Cardiac septum (tissue), 1 donor: ENCODE measurements around the gene PTPN23. TPM values are rescaled to one million over a fixed set of nuclear protein-coding genes. Genes with fewer than 3 reads are reported as not detected.
"Not testable (repeated sequence)": the region's sequence is repeated elsewhere in the genome, so short reads cannot be mapped to it uniquely, and the experiment has no call there.

Experiments
- DNase-seq: peaks from one replicate; pipeline ENCODE4 v3.0.0-alpha.2; 2020; ENCODE audit warnings: low spot score
- intact Hi-C: fragments of 100-400 bp; cut with DNase I; formaldehyde crosslinking; loops from one replicate; pipeline ENCODE4 v1.14.0; 2022
- total RNA-seq: library from RNA; stranded (reverse); fragmentation: NEBNext Ultra II Directional; extraction: Animal tissue kit (Norgen Biotek cat#: 25700); gene quantifications from one replicate; pipeline ENCODE4 v1.2.1, GENCODE V29; 2021
- donor health status: DM: no; HTN: no; CAD: no.

Gene PTPN23
- total RNA-seq, 1 donor from 2014 or later = 24.0 TPM

- intact Hi-C loops = loop anchor here (5.0 kb wide), 1 partner anchor 38 kb away; no protein-coding TSS in a partner anchor
- DNase-seq = no peak
These were observed 15.3 kb upstream of the PTPN23 start for GRCh38 chr3:47365213-47366153.

- no peak for DNase-seq
- intact Hi-C loops = loop anchor here (5.0 kb wide), 1 partner anchor 40 kb away; no protein-coding TSS in a partner anchor
These were observed 14.0 kb upstream of the PTPN23 start for GRCh38 chr3:47366833-47367232.

GRCh38 chr3:47367631-47368030 is 13.2 kb upstream of the PTPN23 start:
- intact Hi-C loops = loop anchor here (5.0 kb wide), 1 partner anchor 40 kb away; no protein-coding TSS in a partner anchor
- DNase-seq = no peak

GRCh38 chr3:47370020-47370419 is 10.8 kb upstream of the PTPN23 start:
- intact Hi-C loops = loop anchor here (5.0 kb wide), 1 partner anchor 118 kb away; no protein-coding TSS in a partner anchor
- not testable (repeated sequence) for DNase-seq

GRCh38 chr3:47370887-47371697 is 9.7 kb upstream of the PTPN23 start:
- no peak for DNase-seq
- intact Hi-C loops = loop anchor here (5.0 kb wide), 1 partner anchor 119 kb away; no protein-coding TSS in a partner anchor

GRCh38 chr3:47374587-47374986 is 6.2 kb upstream of the PTPN23 start:
- intact Hi-C loops = loop anchor here (5.0 kb wide), 1 partner anchor 122 kb away; no protein-coding TSS in a partner anchor
- no peak for DNase-seq

GRCh38 chr3:47376393-47376792 is 4.4 kb upstream of the PTPN23 start:
- intact Hi-C loops = no loop called here

GRCh38 chr3:47377186-47377585 is 3.6 kb upstream of the PTPN23 start:
- DNase-seq = no peak
- intact Hi-C loops = no loop called here

More at GRCh38 chr3:47376393-47376792, 4.4 kb upstream of the PTPN23 start:
- DNase-seq = no peak

GRCh38 chr3:47378869-47379268 is 2.0 kb upstream of the PTPN23 start:
- no peak for DNase-seq

GRCh38 chr3:47379411-47379899 is 1.4 kb upstream of the PTPN23 start:
- intact Hi-C loops = no loop called here
- no peak for DNase-seq

More at GRCh38 chr3:47378869-47379268, 2.0 kb upstream of the PTPN23 start:
- intact Hi-C loops = no loop called here

- no peak for DNase-seq
- intact Hi-C loops = loop anchor here (5.0 kb wide), 2 partner anchors 98 to 218 kb away; partner anchors contain the start of genes KIF9, KLHL18 and SETD2
These were observed 708 bp upstream of the PTPN23 start for GRCh38 chr3:47380026-47380600.

GRCh38 chr3:47381317-47382157 is 716 bp downstream of the PTPN23 start:
- intact Hi-C loops = loop anchor here (5.0 kb wide), 2 partner anchors 99 to 219 kb away; partner anchors contain the start of genes KIF9, KLHL18 and SETD2
- DNase-seq = peak; percentile 90

GRCh38 chr3:47384425-47384824 is 3.6 kb downstream of the PTPN23 start:
- intact Hi-C loops = loop anchor here (5.0 kb wide), 2 partner anchors 102 to 222 kb away; partner anchors contain the start of genes KIF9, KLHL18 and SETD2
- DNase-seq = no peak

GRCh38 chr3:47385007-47385406 is 4.2 kb downstream of the PTPN23 start:
- intact Hi-C loops = no loop called here
- DNase-seq = no peak

- no peak for DNase-seq
- intact Hi-C loops = no loop called here
These were observed 5.0 kb downstream of the PTPN23 start for GRCh38 chr3:47385796-47386195.

GRCh38 chr3:47392933-47393332 is 12.1 kb downstream of the PTPN23 start:
- DNase-seq = no peak

GRCh38 chr3:47394140-47394870 is 13.5 kb downstream of the PTPN23 start:
- intact Hi-C loops = no loop called here
- DNase-seq = no peak

More at GRCh38 chr3:47392933-47393332, 12.1 kb downstream of the PTPN23 start:
- intact Hi-C loops = no loop called here

- intact Hi-C loops = no loop called here
- DNase-seq = no peak
These were observed 14.1 kb downstream of the PTPN23 start for GRCh38 chr3:47394881-47395280.
